Stimulated activated CD8-positive, alpha-beta memory T cell treated with anti-CD3 and anti-CD28 coated beads, Interleukin-2, amount 100 ng/mL, for 48 hours (primary cell): ENCODE data around the gene KCNQ5.

Experiments used
- DNase-seq, 2 donors: peaks; one replicate each; pipeline ENCODE4 v3.0.0-alpha.2; 2020; ENCODE audit warnings: low read depth in 2 of 2

Gene KCNQ5

GRCh38 chr6:72639920-72640614 lies 18.2 kb downstream of the KCNQ5 start:
- DNase-seq = no peak

- DNase-seq = no peak
Observed at GRCh38 chr6:72640615-72640930, 18.7 kb downstream of the KCNQ5 start.

GRCh38 chr6:72642435-72642834 lies 20.6 kb downstream of the KCNQ5 start:
- no peak for DNase-seq

- no peak for DNase-seq
Observed at GRCh38 chr6:72643214-72643613, 21.4 kb downstream of the KCNQ5 start.

GRCh38 chr6:72646604-72647485 lies 25.0 kb downstream of the KCNQ5 start:
- no peak for DNase-seq

GRCh38 chr6:72647489-72647888 lies 25.6 kb downstream of the KCNQ5 start:
- no peak for DNase-seq

GRCh38 chr6:72649032-72649984 lies 27.4 kb downstream of the KCNQ5 start:
- no peak for DNase-seq

- no peak for DNase-seq
Observed at GRCh38 chr6:72650081-72650745, 28.3 kb downstream of the KCNQ5 start.

GRCh38 chr6:72651174-72651573 lies 29.3 kb downstream of the KCNQ5 start:
- DNase-seq = no peak

GRCh38 chr6:72651967-72652956 lies 30.4 kb downstream of the KCNQ5 start:
- no peak for DNase-seq

GRCh38 chr6:72653026-72653425 lies 31.2 kb downstream of the KCNQ5 start:
- DNase-seq = no peak

- no peak for DNase-seq
Observed at GRCh38 chr6:72654071-72654621, 32.3 kb downstream of the KCNQ5 start.

- no peak for DNase-seq
Observed at GRCh38 chr6:72657407-72658197, 35.7 kb downstream of the KCNQ5 start.

- no peak for DNase-seq
Observed at GRCh38 chr6:72659754-72660153, 37.9 kb downstream of the KCNQ5 start.

- DNase-seq = no peak
Observed at GRCh38 chr6:72661411-72661810, 39.5 kb downstream of the KCNQ5 start.

GRCh38 chr6:72665599-72665998 lies 43.7 kb downstream of the KCNQ5 start:
- no peak for DNase-seq

GRCh38 chr6:72669324-72669723 lies 47.5 kb downstream of the KCNQ5 start:
- DNase-seq = no peak

GRCh38 chr6:72672906-72673305 lies 51.0 kb downstream of the KCNQ5 start:
- no peak for DNase-seq

- no peak for DNase-seq
Observed at GRCh38 chr6:72674842-72675241, 53.0 kb downstream of the KCNQ5 start.
